Endodermal cell (in vitro differentiated cells): Measurements from ENCODE around the gene GRB10. TPM values are rescaled to one million over a fixed set of nuclear protein-coding genes. Genes with fewer than 3 reads are reported as not detected.

Experiments used
- DNase-seq: peaks from one replicate; pipeline ENCODE4 v3.0.0-alpha.2; 2017
- H3K27ac ChIP-seq: 2 replicates; pipeline ENCODE4 v1.5.1; 2013; ENCODE audit warnings: mild to moderate bottlenecking, low read depth, low read length, moderate library complexity
- H3K27me3 ChIP-seq: 2 replicates; pipeline ENCODE4 v1.6.1; 2013; ENCODE audit warnings: mild to moderate bottlenecking, low read length, moderate library complexity; ENCODE audit not compliant: insufficient read depth, control insufficient read depth, poor library complexity, severe bottlenecking
- H3K36me3 ChIP-seq: 2 replicates; pipeline ENCODE4 v1.7.0; 2013; ENCODE audit warnings: mild to moderate bottlenecking, low read length, moderate library complexity; ENCODE audit not compliant: control insufficient read depth, insufficient read depth
- H3K4me1 ChIP-seq: one replicate; pipeline ENCODE4 v1.7.0; 2013; ENCODE audit warnings: low read length; ENCODE audit not compliant: control insufficient read depth, insufficient read depth
- H3K4me3 ChIP-seq: 2 replicates; pipeline ENCODE4 v1.5.1; 2013; ENCODE audit warnings: mild to moderate bottlenecking, low read length, moderate library complexity
- H3K9ac ChIP-seq: 2 replicates; pipeline ENCODE4 v1.6.1; 2013; ENCODE audit warnings: mild to moderate bottlenecking, low read length, moderate library complexity; ENCODE audit not compliant: poor library complexity, severe bottlenecking; ENCODE audit errors: extremely low read depth
- H3K9me3 ChIP-seq: 2 replicates; pipeline ENCODE4 v1.6.1; 2013; ENCODE audit warnings: mild to moderate bottlenecking, low read length, moderate library complexity; ENCODE audit not compliant: control insufficient read depth
- H3K27ac Mint-ChIP-seq: 2 replicates; pipeline ENCODE4 v1.8.0; 2020; ENCODE audit warnings: mixed read lengths
- H3K27me3 Mint-ChIP-seq: 2 replicates; pipeline ENCODE4 v1.8.0; 2021; ENCODE audit warnings: mild to moderate bottlenecking, mixed read lengths; ENCODE audit not compliant: insufficient read depth
- H3K36me3 Mint-ChIP-seq: 2 replicates; pipeline ENCODE4 v1.8.0; 2020; ENCODE audit warnings: low read depth, mixed read lengths
- H3K4me1 Mint-ChIP-seq: 2 replicates; pipeline ENCODE4 v1.8.0; 2020; ENCODE audit warnings: mixed read lengths
- H3K4me3 Mint-ChIP-seq: 2 replicates; pipeline ENCODE4 v1.8.0; 2020; ENCODE audit warnings: mild to moderate bottlenecking, moderate library complexity, mixed read lengths
- H3K9me3 Mint-ChIP-seq: 2 replicates; pipeline ENCODE4 v1.8.0; 2020; ENCODE audit warnings: mild to moderate bottlenecking, mixed read lengths
- WGBS, 2 experiments: methylation state at CpG; one replicate each; pipeline versions ENCODE4 v1.1.5 to v1.1.7; 2013; ENCODE audit warnings: missing lambda C conversion rate in 2 of 2, mixed read lengths in 1 of 2; ENCODE audit not compliant: insufficient coverage in 1 of 2, insufficient read length in 1 of 2; 5-methylcytosine and 5-hydroxymethylcytosine counted together
- total RNA-seq, 2 donors: library from RNA; stranded (reverse); fragmentation: NEBNext Ultra II Directional in 1 of 2; extraction: Animal tissue kit (Norgen Biotek cat#: 25700) in 1 of 2; gene quantifications; 2 replicates in 1 of 2; 3 replicates in 1 of 2; pipeline ENCODE4 v1.2.1, GENCODE V29; 2021
- TF ChIP-seq, protein P1 (sequence below): fragments of 200-600 bp; sonication (generic); conservative IDR thresholded peaks from 2 replicates; pipeline ENCODE4 v1.5.0; 2021; ENCODE audit warnings: antibody characterized with exemption, mild to moderate bottlenecking

The GRB10 gene
- total RNA-seq, 2 donors from 2014 or later, result 71.9 to 97.5 TPM

GRCh38 chr7:50660040-50660829, 122.5 kb downstream of the GRB10 start:
- Histone ChIP-seq H3K27me3 (no peaks in the 10 kb centered on the region), H3K4me3 (no peak overlapping the region), H3K36me3 (peaks cover 84% of the 10 kb centered on the region), H3K4me1 (no peaks in the 10 kb centered on the region), H3K9me3 (no peaks in the 10 kb centered on the region), H3K27ac (no peak overlapping the region), H3K9ac (no peak overlapping the region)
- peak; percentile 34 for DNase-seq
- Mint-ChIP-seq H3K27ac (peak overlapping the region; percentile 38), H3K27me3 (no peaks in the 10 kb centered on the region), H3K4me1 (no peaks in the 10 kb centered on the region), H3K36me3 (peaks cover 56% of the 10 kb centered on the region), H3K9me3 (no peaks in the 10 kb centered on the region), H3K4me3 (no peak overlapping the region)
- 90 to 93% methylated on average over 22 to 30 of the region's 30 CpGs for WGBS, 2 experiments
- TF ChIP-seq, protein P1, sequence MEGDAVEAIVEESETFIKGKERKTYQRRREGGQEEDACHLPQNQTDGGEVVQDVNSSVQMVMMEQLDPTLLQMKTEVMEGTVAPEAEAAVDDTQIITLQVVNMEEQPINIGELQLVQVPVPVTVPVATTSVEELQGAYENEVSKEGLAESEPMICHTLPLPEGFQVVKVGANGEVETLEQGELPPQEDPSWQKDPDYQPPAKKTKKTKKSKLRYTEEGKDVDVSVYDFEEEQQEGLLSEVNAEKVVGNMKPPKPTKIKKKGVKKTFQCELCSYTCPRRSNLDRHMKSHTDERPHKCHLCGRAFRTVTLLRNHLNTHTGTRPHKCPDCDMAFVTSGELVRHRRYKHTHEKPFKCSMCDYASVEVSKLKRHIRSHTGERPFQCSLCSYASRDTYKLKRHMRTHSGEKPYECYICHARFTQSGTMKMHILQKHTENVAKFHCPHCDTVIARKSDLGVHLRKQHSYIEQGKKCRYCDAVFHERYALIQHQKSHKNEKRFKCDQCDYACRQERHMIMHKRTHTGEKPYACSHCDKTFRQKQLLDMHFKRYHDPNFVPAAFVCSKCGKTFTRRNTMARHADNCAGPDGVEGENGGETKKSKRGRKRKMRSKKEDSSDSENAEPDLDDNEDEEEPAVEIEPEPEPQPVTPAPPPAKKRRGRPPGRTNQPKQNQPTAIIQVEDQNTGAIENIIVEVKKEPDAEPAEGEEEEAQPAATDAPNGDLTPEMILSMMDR, result no peak

- peak; percentile 30 for DNase-seq
- Histone ChIP-seq H3K27me3 (no peaks in the 10 kb centered on the region), H3K36me3 (peaks cover 89% of the 10 kb centered on the region), H3K9me3 (no peaks in the 10 kb centered on the region), H3K9ac (no peak overlapping the region), H3K4me1 (no peaks in the 10 kb centered on the region), H3K27ac (no peak overlapping the region), H3K4me3 (no peak overlapping the region)
- H3K4me1 Mint-ChIP-seq, result no peaks in the 10 kb centered on the region
- TF ChIP-seq, protein P1, result no peak
- peaks cover 53% of the 10 kb centered on the region for H3K36me3 Mint-ChIP-seq
- H3K4me3 Mint-ChIP-seq, result no peak overlapping the region
- H3K27me3 Mint-ChIP-seq, result no peaks in the 10 kb centered on the region
- WGBS, 2 experiments, result 94 to 96% methylated on average over 14 to 17 of the region's 17 CpGs
- H3K27ac Mint-ChIP-seq, result peak overlapping the region; percentile 38
- no peaks in the 10 kb centered on the region for H3K9me3 Mint-ChIP-seq
Measured at GRCh38 chr7:50659329-50659965, 123.2 kb downstream of the GRB10 start.

DNA sequence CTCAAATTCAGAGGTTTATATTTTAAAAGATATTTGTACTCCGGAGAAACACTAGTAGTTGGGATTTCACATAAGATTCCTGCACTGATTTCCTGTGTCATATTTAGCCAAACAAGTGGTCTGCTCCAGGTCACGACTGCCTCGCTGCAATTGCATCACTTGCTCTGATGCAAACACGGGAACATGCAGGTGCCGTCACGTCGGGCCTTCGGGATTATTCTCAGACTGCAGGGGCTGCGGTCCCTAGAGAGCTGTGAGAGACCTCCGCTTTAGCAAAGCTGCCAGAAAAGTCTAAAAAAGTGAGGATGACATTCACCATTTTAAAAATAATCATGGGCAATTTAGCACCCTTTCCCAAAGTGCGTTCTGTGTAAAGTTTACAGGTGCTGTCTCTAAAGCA, 124.0 kb downstream of the GRB10 start:
- Histone ChIP-seq H3K4me3 (no peak overlapping the region), H3K4me1 (no peaks in the 10 kb centered on the region), H3K27ac (no peak overlapping the region), H3K36me3 (peaks cover 83% of the 10 kb centered on the region), H3K27me3 (no peaks in the 10 kb centered on the region), H3K9me3 (no peaks in the 10 kb centered on the region), H3K9ac (no peak overlapping the region)
- WGBS, 2 experiments, result 95 to 96% methylated on average over 11 of the region's 11 CpGs
- H3K4me3 Mint-ChIP-seq, result no peak overlapping the region
- no peaks in the 10 kb centered on the region for H3K9me3 Mint-ChIP-seq
- peak; percentile 7 for DNase-seq
- H3K27ac Mint-ChIP-seq, result peak overlapping the region; percentile 62
- TF ChIP-seq, protein P1, result no peak
- H3K36me3 Mint-ChIP-seq, result peaks cover 53% of the 10 kb centered on the region
- H3K4me1 Mint-ChIP-seq, result no peaks in the 10 kb centered on the region
- H3K27me3 Mint-ChIP-seq, result no peaks in the 10 kb centered on the region
